Measurements from ENCODE around the gene SPAG6. TPM values are rescaled to one million over a fixed set of nuclear protein-coding genes. Genes with fewer than 3 reads are reported as not detected.
"Not testable (repeated sequence)": the region's sequence is repeated elsewhere in the genome, so short reads cannot be mapped to it uniquely, and the experiment has no call there.

The SPAG6 gene
- total and polyA plus RNA-seq, 9 donors = 4.1 to 8.7 (median 5.0) TPM

GRCh38 chr10:22357770-22358169, 12.5 kb downstream of the SPAG6 start:
- not testable (repeated sequence) for H3K36me3 ChIP-seq (ENCODE audit: control insufficient read depth, insufficient read depth, low read length); H3K4me1 ChIP-seq (ENCODE audit: control insufficient read depth, insufficient read depth, low read length); H3K27me3 ChIP-seq (ENCODE audit: control insufficient read depth, insufficient read depth, low read length); DNase-seq; H3K27ac ChIP-seq (ENCODE audit: low read length); H3K4me3 ChIP-seq (ENCODE audit: low read length); H3K9me3 ChIP-seq (replicated peaks; ENCODE audit: control insufficient read depth, low read depth, low read length)
- no CpG with 5 or more reads among the region's 4 CpGs for WGBS (ENCODE audit: insufficient coverage)

DNA sequence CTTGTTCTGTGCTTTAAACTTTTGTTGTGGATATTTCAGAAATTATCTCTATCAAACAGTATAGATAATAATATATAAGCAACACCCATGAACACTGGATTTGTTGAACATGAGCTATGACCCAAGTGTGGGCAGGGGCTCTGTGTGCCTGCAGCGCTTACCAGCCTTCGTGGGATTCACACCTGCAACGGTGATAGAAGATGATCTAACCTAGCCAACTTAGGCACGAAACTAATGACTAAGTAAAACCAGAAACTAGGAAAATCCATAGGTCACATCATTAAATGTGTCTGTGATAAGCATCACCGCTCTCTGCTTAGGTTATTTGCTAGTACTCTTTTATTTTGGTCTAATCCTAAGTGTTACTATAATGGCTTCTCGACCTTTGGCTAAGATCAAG, 18.0 kb downstream of the SPAG6 start:
- no CpG with 5 or more reads among the region's 6 CpGs for WGBS (ENCODE audit: insufficient coverage)
- H3K4me3 ChIP-seq (ENCODE audit: low read length) = no peak overlapping the region
- H3K9me3 ChIP-seq (replicated peaks; ENCODE audit: control insufficient read depth, low read depth, low read length) = no peaks in the 10 kb centered on the region
- no peaks in the 10 kb centered on the region for H3K27me3 ChIP-seq (ENCODE audit: control insufficient read depth, insufficient read depth, low read length)
- no peaks in the 10 kb centered on the region for H3K4me1 ChIP-seq (ENCODE audit: control insufficient read depth, insufficient read depth, low read length)
- H3K27ac ChIP-seq (ENCODE audit: low read length) = no peak overlapping the region
- no peaks in the 10 kb centered on the region for H3K36me3 ChIP-seq (ENCODE audit: control insufficient read depth, insufficient read depth, low read length)
- no peak for DNase-seq

DNA sequence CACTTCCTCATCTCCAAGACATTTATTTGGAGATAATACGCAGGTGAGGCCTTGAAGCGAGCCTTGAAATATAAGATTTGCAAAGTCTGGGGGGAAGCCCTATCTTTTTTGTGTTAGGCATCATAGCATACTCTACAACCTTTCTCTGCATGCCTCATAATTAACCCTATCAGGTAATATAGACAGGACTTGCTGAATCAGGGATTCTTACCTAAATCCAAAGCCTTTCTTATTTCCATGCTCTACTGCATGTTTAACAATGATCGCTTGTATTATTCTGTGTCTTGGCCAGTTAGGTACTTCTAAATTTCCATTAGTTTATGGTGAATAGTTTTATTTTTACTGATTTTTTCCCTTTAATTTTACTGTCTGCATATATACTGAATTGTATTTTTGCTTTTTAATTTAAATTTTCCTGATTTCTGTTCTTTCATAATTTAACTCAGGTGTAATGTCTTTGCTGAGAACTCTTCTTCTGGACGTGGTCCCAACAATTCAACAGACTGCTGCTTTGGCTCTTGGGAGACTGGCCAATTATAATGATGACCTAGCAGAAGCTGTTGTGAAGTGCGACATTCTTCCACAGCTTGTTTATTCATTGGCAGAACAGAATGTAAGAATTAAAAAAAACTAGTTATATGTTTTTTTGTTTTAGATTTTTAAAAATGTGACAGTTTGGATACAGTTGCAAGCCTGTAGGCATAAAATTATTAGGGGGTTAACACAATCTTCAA, 19.3 kb downstream of the SPAG6 start:
- WGBS (ENCODE audit: insufficient coverage) = no CpG with 5 or more reads among the region's 5 CpGs
- Histone ChIP-seq H3K4me1 (ENCODE audit: control insufficient read depth, insufficient read depth, low read length) (no peaks in the 10 kb centered on the region), H3K27ac (ENCODE audit: low read length) (no peak overlapping the region), H3K27me3 (ENCODE audit: control insufficient read depth, insufficient read depth, low read length) (no peaks in the 10 kb centered on the region), H3K4me3 (ENCODE audit: low read length) (no peak overlapping the region), H3K36me3 (ENCODE audit: control insufficient read depth, insufficient read depth, low read length) (no peaks in the 10 kb centered on the region), H3K9me3 (replicated peaks; ENCODE audit: control insufficient read depth, low read depth, low read length) (no peaks in the 10 kb centered on the region)
- DNase-seq = no peak

GRCh38 chr10:22365233-22365632, 19.9 kb downstream of the SPAG6 start:
- DNase-seq = peak; percentile 59
- no peaks in the 10 kb centered on the region for H3K36me3 ChIP-seq (ENCODE audit: control insufficient read depth, insufficient read depth, low read length)
- no peak overlapping the region for H3K4me3 ChIP-seq (ENCODE audit: low read length)
- H3K4me1 ChIP-seq (ENCODE audit: control insufficient read depth, insufficient read depth, low read length) = no peaks in the 10 kb centered on the region
- WGBS (ENCODE audit: insufficient coverage) = no CpG with 5 or more reads among the region's 1 CpG
- no peaks in the 10 kb centered on the region for H3K27me3 ChIP-seq (ENCODE audit: control insufficient read depth, insufficient read depth, low read length)
- H3K9me3 ChIP-seq (replicated peaks; ENCODE audit: control insufficient read depth, low read depth, low read length) = no peaks in the 10 kb centered on the region
- H3K27ac ChIP-seq (ENCODE audit: low read length) = no peak overlapping the region

DNA sequence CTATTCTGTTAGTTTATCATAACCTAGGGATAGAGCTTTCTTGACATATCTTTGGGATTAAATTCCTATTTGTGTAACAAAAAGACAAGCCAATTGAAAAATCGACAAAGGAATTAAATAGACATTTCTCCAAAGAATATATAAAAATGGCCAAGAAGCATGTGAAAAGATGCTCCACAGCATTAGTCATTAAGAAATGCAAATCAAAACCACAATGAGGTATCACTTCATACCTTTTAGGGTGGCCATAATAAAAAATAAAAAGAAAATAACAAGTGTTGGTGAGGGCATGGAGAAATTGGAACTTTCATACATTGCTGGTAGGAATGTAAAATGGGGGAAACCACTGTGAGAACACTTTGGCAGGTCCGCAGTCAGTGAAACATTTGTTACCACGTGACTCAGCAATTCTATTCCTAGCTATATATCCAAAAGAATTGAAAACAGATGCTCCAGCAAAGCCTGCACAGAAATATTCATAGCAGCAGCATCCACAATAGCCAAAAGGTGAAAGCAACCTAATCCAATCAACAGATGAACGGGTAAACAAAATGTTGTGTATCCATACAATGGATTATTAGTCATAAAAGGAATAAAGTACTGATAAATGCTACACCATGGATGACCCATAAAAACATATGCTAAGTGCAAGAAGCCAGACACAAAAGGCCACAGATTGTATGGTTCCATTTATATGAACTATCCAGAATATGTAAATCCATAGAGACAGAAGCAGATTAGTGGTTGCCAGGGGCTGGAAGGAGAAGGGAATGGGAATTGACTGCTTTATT, 20.5 kb downstream of the SPAG6 start:
- Histone ChIP-seq H3K36me3 (ENCODE audit: control insufficient read depth, insufficient read depth, low read length) (no peaks in the 10 kb centered on the region), H3K4me3 (ENCODE audit: low read length) (no peak overlapping the region), H3K27ac (ENCODE audit: low read length) (no peak overlapping the region), H3K27me3 (ENCODE audit: control insufficient read depth, insufficient read depth, low read length) (no peaks in the 10 kb centered on the region), H3K9me3 (replicated peaks; ENCODE audit: control insufficient read depth, low read depth, low read length) (no peaks in the 10 kb centered on the region), H3K4me1 (ENCODE audit: control insufficient read depth, insufficient read depth, low read length) (no peaks in the 10 kb centered on the region)
- no CpG with 5 or more reads among the region's 4 CpGs for WGBS (ENCODE audit: insufficient coverage)
- peak; percentile 16 for DNase-seq

GRCh38 chr10:22366435-22366703, 21.1 kb downstream of the SPAG6 start:
- H3K4me3 ChIP-seq (ENCODE audit: low read length) = no peak overlapping the region
- H3K27me3 ChIP-seq (ENCODE audit: control insufficient read depth, insufficient read depth, low read length) = no peaks in the 10 kb centered on the region
- DNase-seq = no peak
- H3K27ac ChIP-seq (ENCODE audit: low read length) = no peak overlapping the region
- no peaks in the 10 kb centered on the region for H3K4me1 ChIP-seq (ENCODE audit: control insufficient read depth, insufficient read depth, low read length)
- no peaks in the 10 kb centered on the region for H3K36me3 ChIP-seq (ENCODE audit: control insufficient read depth, insufficient read depth, low read length)
- no peaks in the 10 kb centered on the region for H3K9me3 ChIP-seq (replicated peaks; ENCODE audit: control insufficient read depth, low read depth, low read length)

DNA sequence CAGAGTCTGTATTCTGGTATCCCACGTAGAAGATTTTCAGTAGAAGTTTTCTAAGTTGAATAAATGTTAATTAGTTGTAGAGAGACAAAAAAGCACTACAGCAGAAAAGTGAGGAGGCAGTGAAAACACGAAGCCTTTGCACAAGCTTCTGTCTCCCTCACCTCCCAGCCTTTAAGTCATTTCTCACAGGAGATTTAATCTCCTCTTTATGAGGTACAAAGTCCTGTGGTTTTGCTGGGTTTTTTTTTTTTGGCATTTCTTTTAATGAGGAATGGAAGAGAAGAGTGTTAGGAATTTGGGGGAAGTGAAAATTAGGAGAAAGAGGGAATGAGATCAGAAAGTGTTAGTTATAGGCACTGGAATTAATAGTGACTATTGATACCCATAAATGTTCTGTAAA, 21.5 kb downstream of the SPAG6 start:
- no peaks in the 10 kb centered on the region for H3K4me1 ChIP-seq (ENCODE audit: control insufficient read depth, insufficient read depth, low read length)
- H3K36me3 ChIP-seq (ENCODE audit: control insufficient read depth, insufficient read depth, low read length) = no peaks in the 10 kb centered on the region
- H3K4me3 ChIP-seq (ENCODE audit: low read length) = no peak overlapping the region
- no peak for DNase-seq
- WGBS (ENCODE audit: insufficient coverage) = no CpG with 5 or more reads among the region's 2 CpGs
- no peaks in the 10 kb centered on the region for H3K27me3 ChIP-seq (ENCODE audit: control insufficient read depth, insufficient read depth, low read length)
- no peak overlapping the region for H3K27ac ChIP-seq (ENCODE audit: low read length)
- no peaks in the 10 kb centered on the region for H3K9me3 ChIP-seq (replicated peaks; ENCODE audit: control insufficient read depth, low read depth, low read length)

- H3K9me3 ChIP-seq (replicated peaks; ENCODE audit: control insufficient read depth, low read depth, low read length) = no peaks in the 10 kb centered on the region
- no peak overlapping the region for H3K27ac ChIP-seq (ENCODE audit: low read length)
- no peaks in the 10 kb centered on the region for H3K4me1 ChIP-seq (ENCODE audit: control insufficient read depth, insufficient read depth, low read length)
- DNase-seq = no peak
- no peaks in the 10 kb centered on the region for H3K27me3 ChIP-seq (ENCODE audit: control insufficient read depth, insufficient read depth, low read length)
- H3K4me3 ChIP-seq (ENCODE audit: low read length) = no peak overlapping the region
- H3K36me3 ChIP-seq (ENCODE audit: control insufficient read depth, insufficient read depth, low read length) = no peaks in the 10 kb centered on the region
- no CpG with 5 or more reads among the region's 1 CpG for WGBS (ENCODE audit: insufficient coverage)
These were observed 22.2 kb downstream of the SPAG6 start for GRCh38 chr10:22367471-22367870.

DNA sequence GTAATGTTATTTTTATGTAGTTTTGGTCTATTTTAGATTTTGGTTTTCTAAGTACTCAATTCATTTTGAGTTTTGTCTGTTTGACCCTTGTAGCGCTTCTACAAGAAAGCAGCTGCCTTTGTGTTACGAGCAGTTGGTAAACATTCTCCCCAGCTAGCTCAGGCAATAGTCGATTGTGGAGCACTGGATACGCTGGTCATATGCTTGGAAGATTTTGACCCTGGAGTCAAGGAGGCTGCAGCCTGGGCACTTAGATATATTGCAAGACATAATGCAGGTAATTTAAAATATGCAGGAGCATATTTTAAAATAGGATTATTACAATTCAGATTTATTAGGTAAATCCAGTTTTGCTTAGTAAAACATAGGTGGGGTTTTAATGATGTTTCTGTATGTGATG, 23.1 kb downstream of the SPAG6 start:
- Histone ChIP-seq H3K27me3 (ENCODE audit: control insufficient read depth, insufficient read depth, low read length) (no peaks in the 10 kb centered on the region), H3K36me3 (ENCODE audit: control insufficient read depth, insufficient read depth, low read length) (no peaks in the 10 kb centered on the region), H3K4me1 (ENCODE audit: control insufficient read depth, insufficient read depth, low read length) (no peaks in the 10 kb centered on the region), H3K9me3 (replicated peaks; ENCODE audit: control insufficient read depth, low read depth, low read length) (no peaks in the 10 kb centered on the region), H3K27ac (ENCODE audit: low read length) (no peak overlapping the region), H3K4me3 (ENCODE audit: low read length) (no peak overlapping the region)
- no peak for DNase-seq
- no CpG with 5 or more reads among the region's 4 CpGs for WGBS (ENCODE audit: insufficient coverage)

- no CpG with 5 or more reads among the region's 2 CpGs for WGBS (ENCODE audit: insufficient coverage)
- no peak for DNase-seq
These were observed 23.7 kb downstream of the SPAG6 start for GRCh38 chr10:22368981-22369380.

More at GRCh38 chr10:22368981-22369380, 23.7 kb downstream of the SPAG6 start:
- Histone ChIP-seq H3K4me3 (ENCODE audit: low read length) (no peak overlapping the region), H3K9me3 (replicated peaks; ENCODE audit: control insufficient read depth, low read depth, low read length) (no peaks in the 10 kb centered on the region), H3K27ac (ENCODE audit: low read length) (no peak overlapping the region), H3K36me3 (ENCODE audit: control insufficient read depth, insufficient read depth, low read length) (no peaks in the 10 kb centered on the region), H3K4me1 (ENCODE audit: control insufficient read depth, insufficient read depth, low read length) (no peaks in the 10 kb centered on the region), H3K27me3 (ENCODE audit: control insufficient read depth, insufficient read depth, low read length) (no peaks in the 10 kb centered on the region)

All from muscle of leg (tissue), 11 donors.